ENCODE measurements around the gene MEGF11.

The MEGF11 gene

GRCh38 chr15:66049353-66049752 is 204.2 kb downstream of the MEGF11 start:
- no peak for DNase-seq

DNA sequence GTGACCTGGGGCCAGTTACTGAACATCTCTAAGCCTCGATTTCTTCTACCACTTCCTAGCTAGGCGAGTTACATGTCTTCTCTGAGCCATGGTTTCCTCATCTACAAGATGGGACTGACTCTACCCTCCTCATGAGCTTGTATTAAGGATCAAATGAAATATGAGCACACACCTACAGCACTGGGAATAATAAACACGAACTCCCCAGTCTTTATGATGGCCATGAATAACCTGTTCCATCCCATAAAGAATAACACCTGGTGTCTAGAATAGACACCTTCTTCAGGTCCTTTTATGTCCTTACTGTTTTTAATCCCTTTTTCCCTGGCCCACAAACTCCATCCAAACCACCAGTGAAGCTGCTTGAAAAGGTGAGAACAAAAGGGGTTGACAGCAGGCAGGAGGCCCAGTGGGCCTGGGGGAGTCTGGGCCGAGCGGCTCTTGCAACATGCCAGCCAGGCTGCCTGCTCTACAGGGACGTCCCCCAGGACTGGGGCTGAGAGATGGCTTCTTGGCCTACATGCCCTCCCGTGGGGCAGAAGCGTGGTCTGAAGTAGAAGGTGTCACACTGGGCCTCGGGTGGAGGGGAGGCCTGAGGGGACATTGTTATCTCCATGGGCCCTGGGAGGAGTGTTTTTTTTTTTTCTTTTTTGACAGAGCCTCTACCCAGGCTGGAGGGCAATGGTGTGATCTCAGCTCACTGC is 206.1 kb downstream of the MEGF11 start:
- DNase-seq = no peak

- DNase-seq = no peak
Measured at GRCh38 chr15:66046751-66047150, 206.8 kb downstream of the MEGF11 start.

DNA sequence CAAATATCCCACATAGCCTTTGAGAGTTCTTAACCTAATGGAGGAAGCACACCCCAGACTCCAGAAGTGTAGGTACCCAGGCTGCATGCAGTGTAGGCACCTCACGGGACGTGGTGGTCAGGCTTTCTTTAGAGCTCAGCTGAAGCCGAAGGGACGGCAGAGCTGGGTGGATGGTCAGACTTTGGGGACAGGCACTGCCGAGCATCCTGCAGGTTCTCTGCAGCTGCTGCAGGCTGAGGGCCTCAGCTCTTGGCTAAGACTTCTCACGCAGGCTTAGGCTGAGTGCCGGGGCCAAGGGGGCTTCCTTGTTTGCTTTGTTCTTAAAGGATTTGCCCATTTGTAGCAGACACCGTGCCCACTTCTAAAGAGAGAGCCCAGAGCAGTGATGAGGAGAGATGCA is 207.2 kb downstream of the MEGF11 start:
- no peak for DNase-seq

DNA sequence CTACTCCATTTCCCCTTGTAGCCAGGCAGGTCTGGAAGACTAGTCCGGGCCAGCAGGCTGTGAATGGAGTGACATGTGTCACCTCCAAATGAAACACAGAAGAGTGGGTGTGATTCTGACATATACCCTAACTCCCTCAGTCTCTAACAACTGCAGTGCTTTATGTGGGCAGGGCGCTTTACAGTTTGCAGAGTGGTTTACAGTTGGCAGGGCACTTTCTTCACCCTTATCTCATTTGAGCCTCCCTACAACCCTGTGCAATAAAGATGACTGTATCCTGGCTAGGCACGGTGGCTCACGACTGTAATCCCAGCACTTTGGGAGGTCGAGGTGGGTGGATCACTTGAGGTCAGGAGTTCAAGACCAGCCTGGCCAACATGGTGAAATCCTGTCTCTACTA is 208.0 kb downstream of the MEGF11 start:
- DNase-seq = no peak

DNA sequence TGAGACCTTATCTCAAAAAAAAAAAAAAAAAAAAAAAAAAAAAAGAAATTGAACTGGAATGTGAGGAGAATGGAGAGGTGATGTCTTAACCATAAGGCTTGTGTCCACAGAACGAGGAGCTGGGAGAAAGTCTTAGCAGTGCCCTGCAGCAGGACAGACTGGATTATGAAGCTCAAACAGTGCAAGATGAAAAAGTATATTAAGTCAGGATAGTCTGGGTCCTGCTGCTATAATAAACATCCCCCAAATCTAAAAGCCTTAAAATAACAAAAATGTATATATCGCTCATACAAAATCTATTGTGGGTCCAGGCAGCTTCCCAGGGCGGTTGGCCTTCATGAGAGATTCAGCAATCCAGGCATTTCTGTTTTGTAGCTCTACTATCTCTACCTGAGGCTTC is 208.7 kb downstream of the MEGF11 start:
- no peak for DNase-seq

- no peak for DNase-seq
Measured at GRCh38 chr15:66043264-66043663, 210.3 kb downstream of the MEGF11 start.

GRCh38 chr15:66042624-66043023 is 210.9 kb downstream of the MEGF11 start:
- no peak for DNase-seq

GRCh38 chr15:66041276-66041675 is 212.3 kb downstream of the MEGF11 start:
- no peak for DNase-seq

GRCh38 chr15:66040211-66040892 is 213.2 kb downstream of the MEGF11 start:
- DNase-seq = no peak

DNA sequence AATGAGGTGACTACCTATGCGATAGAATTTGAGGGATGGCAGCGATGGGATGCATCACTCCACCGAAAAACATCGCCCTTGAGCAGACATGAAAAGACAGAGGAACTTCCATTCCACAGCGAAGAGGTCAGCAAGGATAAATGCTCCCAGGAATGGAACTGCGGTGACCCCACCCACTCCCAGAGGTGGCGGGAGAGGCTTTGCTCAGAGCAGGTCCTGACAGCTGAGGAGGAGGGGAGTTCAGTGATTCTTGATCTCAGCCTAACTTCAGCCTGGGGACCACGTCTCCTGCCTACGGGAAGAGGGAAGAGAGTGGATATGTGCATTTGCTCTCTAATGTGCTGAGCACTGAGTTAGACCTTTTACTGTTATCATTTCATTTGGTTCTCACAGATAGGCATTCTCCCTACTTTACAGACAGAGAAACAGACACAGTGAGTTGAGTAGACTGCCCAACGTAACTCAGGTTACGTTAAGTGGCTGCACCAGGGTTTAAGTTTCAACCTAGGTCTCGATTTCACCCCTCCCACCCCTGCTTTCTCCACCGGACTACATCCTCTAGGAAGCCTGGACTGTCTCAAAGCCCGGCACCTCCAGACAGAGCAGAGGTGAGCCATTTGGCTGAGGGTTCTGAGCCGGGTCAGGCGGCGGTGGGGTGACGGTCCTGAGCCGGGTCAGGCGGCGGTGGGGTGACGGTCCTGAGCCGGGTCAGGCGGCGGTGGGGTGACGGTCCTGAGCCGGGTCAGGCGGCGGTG is 214.3 kb downstream of the MEGF11 start:
- no peak for DNase-seq

GRCh38 chr15:66038387-66039116 is 215.0 kb downstream of the MEGF11 start:
- no peak for DNase-seq

DNA sequence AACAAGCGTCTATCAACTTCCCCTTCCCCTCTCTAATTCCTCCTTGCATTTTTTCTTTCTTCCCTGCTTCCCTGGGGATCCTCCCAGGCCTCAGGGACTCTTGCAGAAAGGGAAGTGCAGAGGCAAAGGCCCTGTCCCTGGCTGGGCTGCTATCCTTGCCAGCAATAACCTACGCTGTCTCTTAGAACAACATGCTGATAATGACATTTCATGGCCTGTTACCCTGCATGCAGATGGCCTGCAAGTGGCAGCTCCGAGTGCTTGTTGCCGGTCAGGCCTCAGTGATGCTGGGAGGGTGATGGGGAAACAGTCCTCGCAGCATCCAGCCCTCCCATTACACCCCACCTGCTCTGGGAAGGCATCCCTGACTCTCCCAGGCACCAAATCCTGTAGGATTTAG is 216.7 kb downstream of the MEGF11 start:
- no peak for DNase-seq

- DNase-seq = no peak
Measured at GRCh38 chr15:66035901-66036300, 217.6 kb downstream of the MEGF11 start.

GRCh38 chr15:66033143-66033542 is 220.4 kb downstream of the MEGF11 start:
- no peak for DNase-seq

- DNase-seq = no peak
Measured at GRCh38 chr15:66032006-66032405, 221.5 kb downstream of the MEGF11 start.

DNA sequence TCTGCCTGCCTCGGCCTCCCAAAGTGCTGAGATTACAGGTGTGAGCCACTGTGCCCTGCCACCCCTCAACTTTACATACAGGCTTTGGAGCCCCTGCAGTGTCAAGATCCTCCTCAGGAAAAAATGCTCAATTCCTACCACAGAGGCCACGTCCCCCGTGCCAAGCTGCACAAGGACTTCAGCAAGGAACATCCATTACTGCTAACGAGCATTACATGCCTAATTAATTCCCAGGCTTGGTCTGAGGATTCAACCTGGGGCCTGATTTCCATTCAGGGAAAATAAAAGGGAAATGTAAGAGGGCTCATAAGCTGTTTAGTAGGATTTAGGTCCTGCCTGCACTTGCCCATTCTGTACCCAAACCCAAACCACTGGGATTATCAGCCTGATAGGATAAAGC is 222.9 kb downstream of the MEGF11 start:
- DNase-seq = no peak

- no peak for DNase-seq
Measured at GRCh38 chr15:66029650-66030049, 223.9 kb downstream of the MEGF11 start.

DNA sequence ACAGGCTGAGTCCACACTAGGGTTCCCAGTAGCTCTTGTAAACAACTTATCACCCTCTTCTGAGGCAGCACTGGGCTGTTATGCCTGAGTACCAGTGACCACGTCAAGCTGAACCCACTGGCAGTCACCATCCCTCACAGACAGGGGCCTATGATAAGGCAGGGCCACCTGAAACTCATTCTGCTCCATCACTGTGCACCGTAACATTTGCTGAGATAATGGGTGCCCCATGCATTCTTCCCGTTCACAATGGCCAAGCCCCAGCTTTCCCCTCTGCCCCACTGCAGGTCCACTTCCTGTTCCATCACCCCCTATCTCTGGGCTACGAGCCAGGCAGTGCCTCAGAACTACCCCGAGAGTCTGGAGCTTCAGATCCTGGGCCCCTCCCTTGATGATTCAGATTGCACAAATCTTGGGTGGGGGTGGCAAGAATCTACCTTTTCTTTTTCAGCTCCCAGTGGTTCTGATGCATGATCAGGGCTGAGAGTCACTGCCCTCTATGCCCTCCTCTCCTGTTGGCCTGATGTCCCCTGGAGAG is 226.2 kb downstream of the MEGF11 start:
- no peak for DNase-seq

DNA sequence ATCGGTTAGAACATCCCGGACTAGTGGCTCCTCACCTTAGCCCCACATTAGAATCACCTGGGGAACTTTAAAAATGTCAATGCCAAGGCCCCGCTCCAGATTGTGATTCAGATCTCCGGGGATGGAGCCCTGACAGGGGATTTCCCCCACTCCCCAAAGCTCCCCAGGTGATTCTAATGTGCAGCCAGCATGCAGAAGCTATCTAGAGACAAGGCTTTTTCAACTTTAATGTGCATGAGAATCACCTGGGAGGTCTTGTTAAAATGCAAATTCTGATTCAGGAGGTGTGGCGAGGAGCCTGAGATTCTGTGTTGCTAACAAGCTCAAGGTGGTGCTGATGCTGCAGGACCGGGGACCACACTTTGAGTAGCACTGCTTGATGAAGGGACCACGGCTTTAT is 227.6 kb downstream of the MEGF11 start:
- no peak for DNase-seq

- DNase-seq = no peak
Measured at GRCh38 chr15:66025015-66025452, 228.5 kb downstream of the MEGF11 start.

DNA sequence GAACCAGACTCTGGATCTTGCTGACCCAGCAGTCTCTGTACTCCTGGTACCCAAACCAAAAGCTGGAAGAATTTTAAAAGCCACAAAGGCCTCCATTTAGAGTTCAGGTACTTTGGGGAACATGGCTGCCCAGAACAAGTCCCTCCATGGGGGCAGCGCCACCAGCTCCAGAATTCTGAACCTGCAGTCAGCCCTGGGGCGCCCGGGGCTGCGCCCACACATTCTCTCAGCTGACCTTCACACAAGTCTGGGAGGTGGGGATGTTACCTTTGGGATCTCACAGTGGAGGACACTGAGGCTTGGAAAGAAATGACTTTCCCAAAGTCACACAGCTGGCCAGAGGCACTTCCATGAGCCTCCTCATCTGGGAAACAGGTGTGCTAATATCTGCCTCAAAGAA is 229.4 kb downstream of the MEGF11 start:
- DNase-seq = no peak

Data from T-helper 2 cell (primary cell).